Thyroid gland (tissue), 4 donors: ENCODE data around the gene ZNF770. TPM values are rescaled to one million over a fixed set of nuclear protein-coding genes. Genes with fewer than 3 reads are reported as not detected.

Experiments used
- DNase-seq, 2 donors: peaks; one replicate each; pipeline ENCODE4 v3.0.0-alpha.2; 2019
- H3K27ac ChIP-seq, 3 donors: fragments of 200-600 bp; sonication (generic); 1 replicate in 2 of 3; 2 replicates in 1 of 3; pipeline ENCODE4 v1.5.1; 2016 to 2019; ENCODE audit warnings: mild to moderate bottlenecking in 1 of 3, moderate library complexity in 1 of 3
- H3K27me3 ChIP-seq: fragments of 200-600 bp; sonication (generic); one replicate; pipeline ENCODE4 v1.5.1; 2019
- H3K36me3 ChIP-seq, 2 donors: fragments of 200-600 bp; sonication (generic); one replicate each; pipeline ENCODE4 v1.5.1; 2016 to 2019
- H3K4me1 ChIP-seq, 2 donors: fragments of 200-600 bp; sonication (generic); one replicate each; pipeline ENCODE4 v1.5.1; 2017 to 2019
- H3K4me3 ChIP-seq, 3 donors: fragments of 200-600 bp; sonication (generic); replicated peaks in 1 of 3; 1 replicate in 2 of 3; 2 replicates in 1 of 3; pipeline ENCODE4 v1.5.1; 2016; ENCODE audit warnings: mild to moderate bottlenecking in 1 of 3
- H3K9me3 ChIP-seq: fragments of 200-600 bp; sonication (generic); one replicate; pipeline ENCODE4 v1.5.1; 2017
- POLR2A ChIP-seq, 2 donors: fragments of 450-650 bp; IDR thresholded peaks; one replicate each; pipeline ENCODE4 v1.6.1; 2017; ENCODE audit warnings: antibody characterized with exemption in 2 of 2, mild to moderate bottlenecking in 2 of 2, moderate library complexity in 1 of 2
- WGBS, 2 donors: methylation state at CpG; one replicate each; pipeline ENCODE4 v1.1.5; 2017; 5-methylcytosine and 5-hydroxymethylcytosine counted together
- intact Hi-C: fragments of 100-400 bp; cut with DNase I; formaldehyde crosslinking; loops from one replicate; pipeline ENCODE4 v1.15.1; 2023
- total RNA-seq, 4 donors: library from RNA; depleted of rRNA; stranded (reverse); fragments of >200 nt; gene quantifications; one replicate each; pipeline ENCODE4 v1.2.3, GENCODE V29; 2016
- TF ChIP-seq, protein P1 (sequence below), 6 experiments: fragments of 200-600 bp in 3 of 6; fragments of 450-650 bp in 3 of 6; sonication (generic) in 3 of 6; IDR thresholded peaks; one replicate each; pipeline ENCODE4 v1.5.1; 2016 to 2019; ENCODE audit warnings: antibody characterized with exemption in 6 of 6, mild to moderate bottlenecking in 2 of 6, inconsistent platforms in 1 of 6, moderate library complexity in 1 of 6

Gene ZNF770
- total RNA-seq, 4 donors from 2014 or later = 52.0 to 97.2 (median 74.4) TPM

- Histone ChIP-seq H3K4me3 (no peak overlapping the region), H3K27ac (peak overlapping the region in 1 of 3 donors; percentile 53)
- TF ChIP-seq, protein P1, sequence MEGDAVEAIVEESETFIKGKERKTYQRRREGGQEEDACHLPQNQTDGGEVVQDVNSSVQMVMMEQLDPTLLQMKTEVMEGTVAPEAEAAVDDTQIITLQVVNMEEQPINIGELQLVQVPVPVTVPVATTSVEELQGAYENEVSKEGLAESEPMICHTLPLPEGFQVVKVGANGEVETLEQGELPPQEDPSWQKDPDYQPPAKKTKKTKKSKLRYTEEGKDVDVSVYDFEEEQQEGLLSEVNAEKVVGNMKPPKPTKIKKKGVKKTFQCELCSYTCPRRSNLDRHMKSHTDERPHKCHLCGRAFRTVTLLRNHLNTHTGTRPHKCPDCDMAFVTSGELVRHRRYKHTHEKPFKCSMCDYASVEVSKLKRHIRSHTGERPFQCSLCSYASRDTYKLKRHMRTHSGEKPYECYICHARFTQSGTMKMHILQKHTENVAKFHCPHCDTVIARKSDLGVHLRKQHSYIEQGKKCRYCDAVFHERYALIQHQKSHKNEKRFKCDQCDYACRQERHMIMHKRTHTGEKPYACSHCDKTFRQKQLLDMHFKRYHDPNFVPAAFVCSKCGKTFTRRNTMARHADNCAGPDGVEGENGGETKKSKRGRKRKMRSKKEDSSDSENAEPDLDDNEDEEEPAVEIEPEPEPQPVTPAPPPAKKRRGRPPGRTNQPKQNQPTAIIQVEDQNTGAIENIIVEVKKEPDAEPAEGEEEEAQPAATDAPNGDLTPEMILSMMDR (IDR thresholded peaks at IDR 0.05) = no peak
- no peak for TF ChIP-seq POLR2A (IDR thresholded peaks at IDR 0.05)
Observed at GRCh38 chr15:35019404-35020327, 31.6 kb upstream of the ZNF770 start.

DNA sequence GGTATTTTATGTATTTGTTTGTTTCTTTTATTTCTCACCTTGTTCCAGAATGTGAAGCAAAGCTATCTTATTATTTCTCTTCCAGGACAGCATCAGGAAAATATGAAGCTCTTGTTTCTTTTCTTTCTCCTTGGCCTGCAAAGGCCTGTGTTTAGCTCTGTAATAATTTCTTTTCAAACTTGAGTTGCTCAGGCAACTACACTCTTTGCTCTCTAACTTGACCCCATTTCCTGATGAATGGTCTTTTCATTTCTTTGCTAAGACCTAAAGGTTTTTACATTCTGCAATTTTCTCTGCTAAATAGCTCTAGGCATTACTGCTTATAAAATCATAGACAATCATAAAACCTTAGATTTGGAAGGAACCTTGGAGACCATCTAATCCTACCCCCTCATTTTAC, 26.2 kb upstream of the ZNF770 start:
- H3K36me3 ChIP-seq = no peaks in the 10 kb centered on the region
- no peak overlapping the region for H3K27ac ChIP-seq
- TF ChIP-seq POLR2A (IDR thresholded peaks at IDR 0.05) = no peak
- TF ChIP-seq, protein P1 (IDR thresholded peaks at IDR 0.05) = no peak
- H3K27me3 ChIP-seq = no peaks in the 10 kb centered on the region
- no peaks in the 10 kb centered on the region for H3K9me3 ChIP-seq
- no peak overlapping the region for H3K4me3 ChIP-seq
- H3K4me1 ChIP-seq = no peaks in the 10 kb centered on the region
- intact Hi-C loops = no loop called here
- DNase-seq = no peak

More at GRCh38 chr15:35019404-35020327, 31.6 kb upstream of the ZNF770 start:
- Histone ChIP-seq H3K27me3 (no peaks in the 10 kb centered on the region), H3K9me3 (no peaks in the 10 kb centered on the region), H3K4me1 (no peaks in the 10 kb centered on the region), H3K36me3 (no peaks in the 10 kb centered on the region)
- intact Hi-C loops = no loop called here
- 66 to 69% methylated on average over 6 of the region's 6 CpGs for WGBS, 2 donors
- peak; percentile 61 to 69 for DNase-seq

- 59 to 72% methylated on average over 4 of the region's 4 CpGs for WGBS, 2 donors
- no peak overlapping the region for H3K27ac ChIP-seq
- intact Hi-C loops = no loop called here
Observed at GRCh38 chr15:35013370-35013769, 25.3 kb upstream of the ZNF770 start.

GRCh38 chr15:35007397-35007796, 19.3 kb upstream of the ZNF770 start:
- H3K4me1 ChIP-seq = no peaks in the 10 kb centered on the region
- intact Hi-C loops = no loop called here
- WGBS, 2 donors = 92 to 97% methylated on average over 2 of the region's 2 CpGs

More at GRCh38 chr15:35013370-35013769, 25.3 kb upstream of the ZNF770 start:
- H3K4me1 ChIP-seq = no peaks in the 10 kb centered on the region
- TF ChIP-seq POLR2A (IDR thresholded peaks at IDR 0.05) = no peak
- TF ChIP-seq, protein P1 (IDR thresholded peaks at IDR 0.05) = no peak
- no peaks in the 10 kb centered on the region for H3K9me3 ChIP-seq
- H3K36me3 ChIP-seq = no peaks in the 10 kb centered on the region
- no peak overlapping the region for H3K4me3 ChIP-seq
- DNase-seq = no peak
- H3K27me3 ChIP-seq = no peaks in the 10 kb centered on the region

More at GRCh38 chr15:35007397-35007796, 19.3 kb upstream of the ZNF770 start:
- no peaks in the 10 kb centered on the region for H3K27me3 ChIP-seq
- no peak for TF ChIP-seq POLR2A (IDR thresholded peaks at IDR 0.05)
- TF ChIP-seq, protein P1 (IDR thresholded peaks at IDR 0.05) = no peak
- no peak overlapping the region for H3K27ac ChIP-seq
- no peak for DNase-seq
- no peaks in the 10 kb centered on the region for H3K9me3 ChIP-seq
- no peaks in the 10 kb centered on the region for H3K36me3 ChIP-seq
- no peak overlapping the region for H3K4me3 ChIP-seq
